HG03520 (cell line): ENCODE results near the gene DSC3.
"Not testable (repeated sequence)": the region's sequence is repeated elsewhere in the genome, so short reads cannot be mapped to it uniquely, and the experiment has no call there.

Source experiments
- ATAC-seq: cut with Tn5 transposase; IDR thresholded peaks from one replicate; pipeline ENCODE4 v1.9.1; 2021; ENCODE audit warnings: mild to moderate bottlenecking, moderate library complexity; ENCODE audit not compliant: unreplicated experiment

The DSC3 gene

GRCh38 chr18:30978091-30978490 is 64.5 kb downstream of the DSC3 start:
- not testable (repeated sequence) for ATAC-seq

GRCh38 chr18:30971338-30971956 is 71.1 kb downstream of the DSC3 start:
- no peak for ATAC-seq

- ATAC-seq = no peak
Observed at GRCh38 chr18:30970196-30970816, 72.2 kb downstream of the DSC3 start.

GRCh38 chr18:30969670-30970170 is 72.8 kb downstream of the DSC3 start:
- ATAC-seq = no peak

GRCh38 chr18:30967701-30968100 is 74.8 kb downstream of the DSC3 start:
- no peak for ATAC-seq

GRCh38 chr18:30965237-30965636 is 77.3 kb downstream of the DSC3 start:
- ATAC-seq = no peak

- ATAC-seq = no peak
Observed at GRCh38 chr18:30960661-30961060, 81.9 kb downstream of the DSC3 start.

GRCh38 chr18:30957066-30957465 is 85.5 kb downstream of the DSC3 start:
- no peak for ATAC-seq

- no peak for ATAC-seq
Observed at GRCh38 chr18:30954262-30954661, 88.3 kb downstream of the DSC3 start.

- ATAC-seq = no peak
Observed at GRCh38 chr18:30945761-30946160, 96.8 kb downstream of the DSC3 start.

- no peak for ATAC-seq
Observed at GRCh38 chr18:30944773-30945417, 97.6 kb downstream of the DSC3 start.

- no peak for ATAC-seq
Observed at GRCh38 chr18:30940952-30941539, 101.5 kb downstream of the DSC3 start.
